ENCODE measurements around the gene UPK3A. TPM values are rescaled to one million over a fixed set of nuclear protein-coding genes. Genes with fewer than 3 reads are reported as not detected.

The UPK3A gene
- total and polyA plus RNA-seq, 2 donors from 2014 or later, result not detected

DNA sequence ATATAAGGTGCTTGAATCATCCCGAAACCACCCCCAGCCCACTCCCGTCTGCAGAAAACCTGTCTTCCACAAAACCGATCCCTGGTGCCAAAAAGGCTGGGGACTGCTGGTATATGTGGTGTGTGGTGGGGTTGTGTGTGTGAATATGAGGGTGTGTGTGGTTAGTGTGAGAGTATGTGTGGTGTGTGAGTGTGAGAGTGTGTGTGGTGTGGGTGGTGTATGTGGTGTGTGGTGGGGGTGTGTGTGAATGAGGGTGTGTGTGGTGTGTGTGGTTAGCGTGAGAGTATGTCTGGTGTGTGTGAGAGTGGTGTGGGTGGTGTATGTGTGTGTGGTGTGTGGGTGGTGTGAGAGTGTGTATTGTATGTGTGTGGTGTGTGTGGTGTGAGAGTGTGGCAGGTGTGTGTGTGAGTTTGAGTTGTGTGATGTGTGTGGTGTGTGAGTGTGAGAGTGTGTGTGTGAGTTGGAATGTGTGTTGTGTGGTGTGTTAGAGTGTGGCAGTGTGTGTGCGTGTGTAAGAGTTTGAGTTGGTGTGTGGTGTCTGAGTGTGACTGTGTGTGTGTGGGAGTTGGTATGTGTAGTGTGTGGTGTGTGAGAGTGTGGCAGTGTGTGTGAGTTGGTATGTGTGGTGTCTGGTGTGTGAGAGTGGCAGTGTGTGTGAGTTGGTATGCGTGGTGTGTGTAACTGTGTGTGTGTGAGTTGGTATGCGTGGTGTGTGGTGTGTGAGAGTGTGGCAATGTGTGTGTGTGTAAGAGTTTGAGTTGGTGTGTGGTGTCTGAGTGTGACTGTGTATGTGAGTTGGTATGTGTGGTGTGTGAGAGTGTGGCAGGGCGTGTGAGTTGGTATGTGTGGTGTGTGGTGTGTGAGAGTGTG lies 6.5 kb downstream of the UPK3A start:
- no peak overlapping the region for H3K4me3 ChIP-seq (ENCODE audit: low read length in 3 of 3)
- H3K4me1 ChIP-seq (ENCODE audit: control insufficient read depth in 2 of 3, insufficient read depth in 2 of 3, low read depth in 1 of 3, low read length in 3 of 3), result peaks cover 0 to 2% (median 2%) of the 10 kb centered on the region in 3 donors
- H3K9me3 ChIP-seq (ENCODE audit: control insufficient read depth in 2 of 3, insufficient read depth in 1 of 3, low read length in 3 of 3), result peaks cover 0 to 1% (median 0%) of the 10 kb centered on the region in 3 donors
- H3K27me3 ChIP-seq (ENCODE audit: control insufficient read depth, insufficient read depth, low read length), result no peaks in the 10 kb centered on the region
- H3K9ac ChIP-seq (ENCODE audit: low read length in 3 of 3), result no peak overlapping the region
- DNase-seq (no peak), FAIRE-seq (no peak)
- no peak overlapping the region for H3K27ac ChIP-seq (ENCODE audit: low read depth in 2 of 2, low read length in 2 of 2)
- no peaks in the 10 kb centered on the region for H3K36me3 ChIP-seq (ENCODE audit: control insufficient read depth in 2 of 3, insufficient read depth in 3 of 3, low read length in 3 of 3)
- TF ChIP-seq, protein P1, sequence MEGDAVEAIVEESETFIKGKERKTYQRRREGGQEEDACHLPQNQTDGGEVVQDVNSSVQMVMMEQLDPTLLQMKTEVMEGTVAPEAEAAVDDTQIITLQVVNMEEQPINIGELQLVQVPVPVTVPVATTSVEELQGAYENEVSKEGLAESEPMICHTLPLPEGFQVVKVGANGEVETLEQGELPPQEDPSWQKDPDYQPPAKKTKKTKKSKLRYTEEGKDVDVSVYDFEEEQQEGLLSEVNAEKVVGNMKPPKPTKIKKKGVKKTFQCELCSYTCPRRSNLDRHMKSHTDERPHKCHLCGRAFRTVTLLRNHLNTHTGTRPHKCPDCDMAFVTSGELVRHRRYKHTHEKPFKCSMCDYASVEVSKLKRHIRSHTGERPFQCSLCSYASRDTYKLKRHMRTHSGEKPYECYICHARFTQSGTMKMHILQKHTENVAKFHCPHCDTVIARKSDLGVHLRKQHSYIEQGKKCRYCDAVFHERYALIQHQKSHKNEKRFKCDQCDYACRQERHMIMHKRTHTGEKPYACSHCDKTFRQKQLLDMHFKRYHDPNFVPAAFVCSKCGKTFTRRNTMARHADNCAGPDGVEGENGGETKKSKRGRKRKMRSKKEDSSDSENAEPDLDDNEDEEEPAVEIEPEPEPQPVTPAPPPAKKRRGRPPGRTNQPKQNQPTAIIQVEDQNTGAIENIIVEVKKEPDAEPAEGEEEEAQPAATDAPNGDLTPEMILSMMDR (IDR thresholded peaks at IDR 0.05; ENCODE audit: borderline replicate concordance, extremely low read depth, insufficient read depth), result no peak
- intact Hi-C loops (cut with DNase I), result no loop called here

DNA sequence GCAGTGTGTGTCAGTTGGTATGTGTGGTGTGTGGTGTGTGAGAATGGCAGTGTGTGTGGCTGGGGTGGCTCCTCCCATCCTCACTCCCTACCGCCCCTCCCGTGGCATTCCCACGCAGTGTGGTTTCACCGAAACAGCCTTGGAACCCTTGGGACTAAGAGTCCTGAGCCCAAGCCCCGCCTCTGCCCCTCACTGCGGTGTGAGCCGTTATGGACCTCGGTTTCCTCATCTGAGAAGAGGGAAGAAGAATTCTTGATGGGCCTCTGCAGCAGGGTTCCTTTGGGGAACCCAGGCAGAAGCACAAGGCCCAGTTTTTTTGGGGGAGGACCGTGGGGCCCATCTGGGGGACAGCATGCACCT lies 7.2 kb downstream of the UPK3A start:
- Histone ChIP-seq H3K9me3 (ENCODE audit: control insufficient read depth in 2 of 3, insufficient read depth in 1 of 3, low read length in 3 of 3) (peaks cover 0 to 1% (median 0%) of the 10 kb centered on the region in 3 donors), H3K27ac (ENCODE audit: low read depth in 2 of 2, low read length in 2 of 2) (no peak overlapping the region), H3K4me1 (ENCODE audit: control insufficient read depth in 2 of 3, insufficient read depth in 2 of 3, low read depth in 1 of 3, low read length in 3 of 3) (peaks cover 0 to 2% (median 2%) of the 10 kb centered on the region in 3 donors), H3K4me3 (ENCODE audit: low read length in 3 of 3) (no peak overlapping the region), H3K36me3 (ENCODE audit: control insufficient read depth in 2 of 3, insufficient read depth in 3 of 3, low read length in 3 of 3) (no peaks in the 10 kb centered on the region), H3K27me3 (ENCODE audit: control insufficient read depth, insufficient read depth, low read length) (no peaks in the 10 kb centered on the region), H3K9ac (ENCODE audit: low read length in 3 of 3) (no peak overlapping the region)
- TF ChIP-seq, protein P1 (IDR thresholded peaks at IDR 0.05; ENCODE audit: borderline replicate concordance, extremely low read depth, insufficient read depth), result no peak
- FAIRE-seq (no peak), DNase-seq (no peak)
- intact Hi-C loops (cut with DNase I), result no loop called here

DNA sequence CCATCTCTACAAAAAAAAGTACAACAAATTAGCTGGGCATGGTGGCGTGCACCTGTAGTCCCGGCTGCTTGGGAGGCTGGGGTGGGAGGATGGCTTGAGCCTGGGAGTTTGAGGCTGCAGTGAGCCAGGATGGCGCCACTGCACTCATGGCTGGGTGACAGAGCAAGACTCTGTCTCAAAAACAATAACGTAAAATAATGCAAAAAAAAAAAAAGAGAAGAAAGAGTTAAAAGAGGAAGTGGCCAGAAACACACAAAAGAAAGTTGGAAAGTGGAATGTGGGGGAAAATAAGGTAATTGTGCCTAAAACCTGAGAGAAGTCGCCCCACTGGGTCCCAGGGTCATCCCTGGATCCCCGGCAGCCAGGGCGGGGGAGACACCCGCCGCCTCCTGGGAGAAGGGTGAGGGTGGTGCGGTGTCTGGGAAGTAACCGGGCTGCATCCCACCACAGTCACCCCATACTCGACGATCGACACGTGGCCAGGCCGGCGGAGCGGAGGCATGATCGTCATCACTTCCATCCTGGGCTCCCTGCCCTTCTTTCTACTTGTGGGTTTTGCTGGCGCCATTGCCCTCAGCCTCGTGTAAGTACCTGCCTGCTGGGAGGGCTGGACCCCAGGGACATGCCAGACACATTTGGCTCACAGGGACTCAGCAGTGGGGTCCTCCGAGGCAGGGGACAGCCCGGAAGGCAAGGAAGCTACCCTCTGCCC lies 8.1 kb downstream of the UPK3A start:
- Histone ChIP-seq H3K9me3 (ENCODE audit: control insufficient read depth in 2 of 3, insufficient read depth in 1 of 3, low read length in 3 of 3) (peaks cover 0 to 1% (median 0%) of the 10 kb centered on the region in 3 donors), H3K27me3 (ENCODE audit: control insufficient read depth, insufficient read depth, low read length) (no peaks in the 10 kb centered on the region), H3K4me3 (ENCODE audit: low read length in 3 of 3) (no peak overlapping the region), H3K36me3 (ENCODE audit: control insufficient read depth in 2 of 3, insufficient read depth in 3 of 3, low read length in 3 of 3) (no peaks in the 10 kb centered on the region), H3K4me1 (ENCODE audit: control insufficient read depth in 2 of 3, insufficient read depth in 2 of 3, low read depth in 1 of 3, low read length in 3 of 3) (peaks cover 0 to 2% (median 2%) of the 10 kb centered on the region in 3 donors), H3K27ac (ENCODE audit: low read depth in 2 of 2, low read length in 2 of 2) (no peak overlapping the region), H3K9ac (ENCODE audit: low read length in 3 of 3) (no peak overlapping the region)
- DNase-seq (no peak), FAIRE-seq (no peak)
- intact Hi-C loops (cut with DNase I), result no loop called here
- TF ChIP-seq, protein P1 (IDR thresholded peaks at IDR 0.05; ENCODE audit: borderline replicate concordance, extremely low read depth, insufficient read depth), result no peak

All from kidney (tissue), 14 donors.